Stimulated activated effector memory CD8-positive, alpha-beta T cell treated with anti-CD3 and anti-CD28 coated beads, Interleukin-12 subunit alpha, Interleukin-12 subunit beta, amount 100 ng/mL, for 72 hours (primary cell): ENCODE data around the gene TAS2R30.

Source experiments
- ATAC-seq: fragments of 150-1000 bp; cut with Tn5 transposase; 2 replicates; pipeline ENCODE4 v1.10.0; 2021
- DNase-seq, 2 donors: peaks; one replicate each; pipeline ENCODE4 v3.0.0; 2021 to 2022; ENCODE audit warnings: low spot score in 2 of 2
- H3K27ac Mint-ChIP-seq: one replicate; pipeline ENCODE4 v1.8.0; 2022; ENCODE audit warnings: mild to moderate bottlenecking, mixed read lengths
- H3K36me3 Mint-ChIP-seq: one replicate; pipeline ENCODE4 v1.8.0; 2022; ENCODE audit warnings: mild to moderate bottlenecking, mixed read lengths
- H3K4me1 Mint-ChIP-seq: one replicate; pipeline ENCODE4 v1.8.0; 2022; ENCODE audit warnings: mixed read lengths
- H3K4me3 Mint-ChIP-seq: one replicate; pipeline ENCODE4 v1.8.0; 2022; ENCODE audit warnings: mild to moderate bottlenecking, mixed read lengths
- H3K9me3 Mint-ChIP-seq: one replicate; pipeline ENCODE4 v1.8.0; 2022; ENCODE audit warnings: mixed read lengths

Gene TAS2R30

GRCh38 chr12:11085419-11085818, 49.0 kb downstream of the TAS2R30 start:
- peak; percentile 98 for ATAC-seq
- no peaks in the 10 kb centered on the region for H3K4me1 Mint-ChIP-seq
- H3K27ac Mint-ChIP-seq: peak overlapping the region; percentile 60
- H3K4me3 Mint-ChIP-seq: no peak overlapping the region
- no peak for DNase-seq
- H3K9me3 Mint-ChIP-seq: peaks cover 10% of the 10 kb centered on the region
- no peaks in the 10 kb centered on the region for H3K36me3 Mint-ChIP-seq
